ENCODE results near the gene DOCK3.

Gene DOCK3

DNA sequence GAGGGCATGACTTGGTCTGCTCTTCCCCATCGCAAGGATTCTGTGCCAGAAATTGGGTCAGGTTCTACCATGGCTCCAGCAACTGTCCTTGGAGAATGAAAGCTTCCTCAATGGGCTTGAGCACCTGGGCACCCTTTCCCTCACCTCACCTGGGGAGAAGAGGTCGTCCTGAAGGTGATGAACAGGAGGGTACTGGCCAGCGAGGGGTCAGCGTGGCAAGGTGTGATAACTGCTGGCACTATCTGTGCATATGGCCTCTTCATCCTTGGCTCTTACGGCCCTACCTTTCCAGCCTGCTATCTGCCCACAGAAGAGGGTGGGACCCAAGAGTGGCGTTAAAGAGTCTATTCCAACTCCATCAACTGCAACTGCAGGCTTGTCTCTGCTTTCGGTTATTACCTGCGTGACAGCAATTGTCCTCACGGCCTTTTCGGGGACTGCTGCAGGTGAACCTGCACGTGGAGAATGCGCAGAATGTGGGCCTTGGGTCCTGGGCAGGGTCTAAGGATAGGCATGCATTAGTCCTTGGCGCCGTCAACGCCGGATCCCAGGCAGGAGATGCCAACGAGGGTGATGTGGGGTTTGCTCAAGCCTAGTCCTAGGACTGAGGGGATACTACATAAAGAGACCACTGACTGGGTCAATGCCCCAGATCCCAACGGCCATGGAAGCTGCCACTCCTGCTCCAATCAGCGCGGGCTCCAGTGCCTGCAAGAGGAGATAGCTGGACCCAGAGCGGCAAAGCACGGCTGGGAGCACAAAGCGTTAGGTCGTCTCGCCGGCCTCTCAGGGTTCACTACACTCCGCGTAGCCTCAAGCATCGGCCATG lies 715.7 kb downstream of the DOCK3 start:
- peak overlapping the region; percentile 73 for H3K4me3 ChIP-seq (ENCODE audit: low read length)
- peaks cover 74% of the 10 kb centered on the region for H3K36me3 ChIP-seq (replicated peaks; ENCODE audit: low read depth, low read length)
- H2AFZ ChIP-seq (ENCODE audit: low read depth, low read length), result no peak overlapping the region
- peaks cover 78% of the 10 kb centered on the region for H3K79me2 ChIP-seq (ENCODE audit: low read length)
- H4K20me1 ChIP-seq (ENCODE audit: insufficient read depth, low read length), result peaks cover 47% of the 10 kb centered on the region
- H3K27ac ChIP-seq (ENCODE audit: low read length), result peak overlapping the region; percentile 37
- peaks cover 46% of the 10 kb centered on the region for H3K4me1 ChIP-seq (ENCODE audit: low read length)
- peak overlapping the region; percentile 85 for H3K4me2 ChIP-seq (ENCODE audit: low read length)
- H3K9ac ChIP-seq (ENCODE audit: low read length), result peak overlapping the region; percentile 48; the same call in 1 of the 2 replicates
- H3K27me3 ChIP-seq (ENCODE audit: low read depth, low read length), result no peaks in the 10 kb centered on the region
- no peaks in the 10 kb centered on the region for H3K9me3 ChIP-seq (ENCODE audit: insufficient read depth, low read length)
- TF ChIP-seq EZH2phosphoT487 (IDR thresholded peaks at IDR 0.05; ENCODE audit: low read depth), result no peak
- TF ChIP-seq, protein P1, sequence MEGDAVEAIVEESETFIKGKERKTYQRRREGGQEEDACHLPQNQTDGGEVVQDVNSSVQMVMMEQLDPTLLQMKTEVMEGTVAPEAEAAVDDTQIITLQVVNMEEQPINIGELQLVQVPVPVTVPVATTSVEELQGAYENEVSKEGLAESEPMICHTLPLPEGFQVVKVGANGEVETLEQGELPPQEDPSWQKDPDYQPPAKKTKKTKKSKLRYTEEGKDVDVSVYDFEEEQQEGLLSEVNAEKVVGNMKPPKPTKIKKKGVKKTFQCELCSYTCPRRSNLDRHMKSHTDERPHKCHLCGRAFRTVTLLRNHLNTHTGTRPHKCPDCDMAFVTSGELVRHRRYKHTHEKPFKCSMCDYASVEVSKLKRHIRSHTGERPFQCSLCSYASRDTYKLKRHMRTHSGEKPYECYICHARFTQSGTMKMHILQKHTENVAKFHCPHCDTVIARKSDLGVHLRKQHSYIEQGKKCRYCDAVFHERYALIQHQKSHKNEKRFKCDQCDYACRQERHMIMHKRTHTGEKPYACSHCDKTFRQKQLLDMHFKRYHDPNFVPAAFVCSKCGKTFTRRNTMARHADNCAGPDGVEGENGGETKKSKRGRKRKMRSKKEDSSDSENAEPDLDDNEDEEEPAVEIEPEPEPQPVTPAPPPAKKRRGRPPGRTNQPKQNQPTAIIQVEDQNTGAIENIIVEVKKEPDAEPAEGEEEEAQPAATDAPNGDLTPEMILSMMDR (IDR thresholded peaks at IDR 0.05; ENCODE audit: low read depth, low read length), result peak; percentile 82; the same call in 1 of the 2 replicates

DNA sequence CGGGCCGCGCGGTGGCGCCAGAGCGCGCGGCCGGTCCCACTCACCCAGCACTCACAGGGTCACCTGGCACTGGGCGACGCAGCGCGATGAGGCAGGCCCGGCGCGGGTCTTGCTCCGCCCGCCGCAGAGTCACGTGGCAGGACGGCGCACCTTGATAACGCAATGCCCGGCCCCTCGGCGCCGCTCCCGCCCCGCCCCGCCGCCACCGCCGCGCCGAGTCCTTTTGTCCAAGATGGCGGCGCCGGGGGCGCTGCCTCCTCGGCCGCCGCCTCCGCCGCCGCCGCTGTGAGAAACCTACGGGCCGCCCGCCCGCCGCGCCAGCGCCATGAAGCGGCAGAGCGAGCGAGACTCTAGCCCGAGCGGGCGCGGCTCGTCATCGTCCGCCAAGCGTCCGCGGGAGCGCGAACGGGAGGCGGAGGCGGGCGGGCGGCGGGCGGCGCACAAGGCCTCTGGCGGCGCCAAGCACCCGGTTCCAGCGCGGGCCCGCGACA lies 716.4 kb downstream of the DOCK3 start, which contains the start of gene RBM15B:
Gene RBM15B (plus strand): TSS at position 211 of the 491 bp plus-strand sequence. CDS start 115 bp downstream, at position 326.
- Histone ChIP-seq H2AFZ (ENCODE audit: low read depth, low read length) (no peak within 1 kb of the TSS), H3K27me3 (ENCODE audit: low read depth, low read length) (no peaks in the 10 kb centered on the region), H4K20me1 (ENCODE audit: insufficient read depth, low read length) (peaks cover 54% of the 10 kb centered on the region)

DNA sequence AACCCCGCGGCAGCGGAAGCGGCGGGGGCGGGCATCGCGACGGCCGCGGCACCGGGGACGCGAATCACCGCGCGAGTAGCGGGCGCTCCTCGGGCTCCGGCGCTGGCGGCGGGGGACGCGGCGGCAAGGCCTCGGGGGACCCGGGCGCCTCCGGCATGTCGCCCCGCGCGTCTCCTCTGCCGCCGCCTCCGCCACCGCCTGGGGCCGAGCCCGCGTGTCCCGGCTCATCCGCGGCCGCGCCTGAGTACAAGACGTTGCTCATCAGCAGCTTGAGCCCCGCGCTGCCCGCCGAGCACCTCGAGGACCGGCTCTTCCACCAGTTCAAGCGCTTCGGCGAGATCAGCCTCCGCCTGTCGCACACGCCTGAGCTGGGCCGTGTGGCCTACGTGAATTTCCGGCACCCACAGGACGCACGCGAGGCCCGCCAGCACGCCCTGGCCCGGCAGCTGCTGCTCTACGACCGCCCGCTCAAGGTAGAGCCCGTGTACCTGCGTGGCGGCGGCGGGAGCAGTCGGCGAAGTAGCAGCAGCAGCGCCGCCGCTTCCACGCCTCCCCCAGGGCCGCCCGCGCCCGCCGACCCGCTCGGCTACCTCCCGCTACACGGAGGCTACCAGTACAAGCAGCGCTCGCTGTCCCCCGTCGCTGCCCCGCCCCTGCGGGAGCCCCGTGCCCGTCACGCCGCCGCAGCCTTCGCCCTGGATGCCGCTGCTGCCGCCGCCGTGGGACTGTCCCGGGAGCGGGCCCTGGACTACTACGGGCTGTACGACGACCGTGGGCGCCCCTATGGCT lies 717.0 kb downstream of the DOCK3 start:
- Histone ChIP-seq H3K27ac (ENCODE audit: low read length) (peak overlapping the region; percentile 62), H3K9ac (ENCODE audit: low read length) (peak overlapping the region; percentile 92), H3K27me3 (ENCODE audit: low read depth, low read length) (no peaks in the 10 kb centered on the region), H3K36me3 (replicated peaks; ENCODE audit: low read depth, low read length) (peaks cover 75% of the 10 kb centered on the region), H4K20me1 (ENCODE audit: insufficient read depth, low read length) (peaks cover 60% of the 10 kb centered on the region), H3K79me2 (ENCODE audit: low read length) (peaks cover 78% of the 10 kb centered on the region), H3K4me2 (ENCODE audit: low read length) (peak overlapping the region; percentile 97), H3K9me3 (ENCODE audit: insufficient read depth, low read length) (no peaks in the 10 kb centered on the region), H3K4me1 (ENCODE audit: low read length) (peaks cover 39% of the 10 kb centered on the region), H2AFZ (ENCODE audit: low read depth, low read length) (no peak overlapping the region), H3K4me3 (ENCODE audit: low read length) (peak overlapping the region; percentile 98)
- no peak for TF ChIP-seq EZH2phosphoT487 (IDR thresholded peaks at IDR 0.05; ENCODE audit: low read depth)
- TF ChIP-seq, protein P1 (IDR thresholded peaks at IDR 0.05; ENCODE audit: low read depth, low read length), result no peak

More for the DNA sequence above, 716.4 kb downstream of the DOCK3 start, which contains the start of gene RBM15B:
- TF ChIP-seq, protein P1 (IDR thresholded peaks at IDR 0.05; ENCODE audit: low read depth, low read length), result no peak; the same call in 1 of the 2 replicates
- TF ChIP-seq EZH2phosphoT487 (IDR thresholded peaks at IDR 0.05; ENCODE audit: low read depth), result no peak
- Histone ChIP-seq H3K4me3 (ENCODE audit: low read length) (peak within 1 kb of the TSS; percentile 98), H3K79me2 (ENCODE audit: low read length) (peaks cover 78% of the 10 kb centered on the region), H3K4me1 (ENCODE audit: low read length) (peaks cover 45% of the 10 kb centered on the region), H3K9me3 (ENCODE audit: insufficient read depth, low read length) (no peaks in the 10 kb centered on the region), H3K9ac (ENCODE audit: low read length) (peak within 1 kb of the TSS; percentile 92), H3K4me2 (ENCODE audit: low read length) (peak within 1 kb of the TSS; percentile 97), H3K27ac (ENCODE audit: low read length) (peak within 1 kb of the TSS; percentile 62), H3K36me3 (replicated peaks; ENCODE audit: low read depth, low read length) (peaks cover 75% of the 10 kb centered on the region)
